HepG2 (cell line): Measurements from ENCODE around the gene SLC11A1. TPM values are rescaled to one million over a fixed set of nuclear protein-coding genes. Genes with fewer than 3 reads are reported as not detected.

Source experiments
- ERF ChIP-seq: IDR thresholded peaks from 2 replicates; pipeline ENCODE4 v1.6.1; 2018; ENCODE audit warnings: missing biosample characterization, missing genetic modification reagents
- HOXA3 ChIP-seq: sonication (generic); formaldehyde crosslinking; IDR thresholded peaks from 2 replicates; pipeline ENCODE4 v1.5.0; 2020; ENCODE audit warnings: missing genetic modification reagents
- PRDM15 ChIP-seq: sonication (generic); formaldehyde crosslinking; IDR thresholded peaks from 2 replicates; pipeline ENCODE4 v1.4.0; 2020; ENCODE audit warnings: missing genetic modification reagents
- SMAD3 ChIP-seq: sonication (generic); formaldehyde crosslinking; IDR thresholded peaks from 2 replicates; pipeline ENCODE4 v1.4.0; 2020; ENCODE audit warnings: missing genetic modification reagents
- SMYD3 ChIP-seq: sonication (generic); formaldehyde crosslinking; IDR thresholded peaks from 2 replicates; pipeline ENCODE4 v1.8.1; 2023; ENCODE audit warnings: mild to moderate bottlenecking, missing genetic modification reagents
- STAG1 ChIP-seq: sonication (generic); formaldehyde crosslinking; IDR thresholded peaks from 2 replicates; pipeline ENCODE4 v1.4.0; 2020; ENCODE audit warnings: missing genetic modification reagents
- TP53 ChIP-seq: sonication (generic); formaldehyde crosslinking; conservative IDR thresholded peaks from 2 replicates; pipeline ENCODE4 v1.4.0; 2020; ENCODE audit warnings: missing genetic modification reagents
- ZKSCAN8 ChIP-seq: IDR thresholded peaks from 2 replicates; pipeline ENCODE4 v1.6.1; 2016; ENCODE audit warnings: borderline replicate concordance, missing genetic modification reagents, missing compliant biosample characterization
- ZNF136 ChIP-seq: sonication (generic); formaldehyde crosslinking; IDR thresholded peaks from 2 replicates; pipeline ENCODE4 v1.8.1; 2022; ENCODE audit warnings: low read depth, mild to moderate bottlenecking, moderate library complexity, missing genetic modification reagents
- ZNF282 ChIP-seq: fragments of 450-650 bp; IDR thresholded peaks from 2 replicates; pipeline ENCODE4 v1.6.1; 2018; ENCODE audit not compliant: partially characterized antibody
- ZNF605 ChIP-seq: sonication (generic); formaldehyde crosslinking; IDR thresholded peaks from 2 replicates; pipeline ENCODE4 v1.8.0; 2022; ENCODE audit warnings: mild to moderate bottlenecking, missing genetic modification reagents
- ZNF839 ChIP-seq: sonication (generic); formaldehyde crosslinking; IDR thresholded peaks from 2 replicates; pipeline ENCODE4 v1.4.0; 2020; ENCODE audit warnings: missing genetic modification reagents, mild to moderate bottlenecking, borderline replicate concordance
- ZNF883 ChIP-seq: sonication (generic); formaldehyde crosslinking; IDR thresholded peaks from 2 replicates; pipeline ENCODE4 v1.5.1; 2020; ENCODE audit warnings: mild to moderate bottlenecking, missing genetic modification reagents; ENCODE audit errors: not compliant biosample characterization
- ZSCAN25 ChIP-seq: sonication (generic); formaldehyde crosslinking; IDR thresholded peaks from 2 replicates; pipeline ENCODE4 v1.8.0; 2022; ENCODE audit warnings: mild to moderate bottlenecking, missing genetic modification reagents
- polyA plus RNA-seq, 8 experiments: library from polyadenylated mRNA; depleted of rRNA in 3 of 8; stranded (reverse) in 7 of 8; unstranded in 1 of 8; fragments of >200 nt; fragmentation: Illumina TruSeq in 4 of 8; extraction: Trizol in 4 of 8; gene quantifications; 2 replicates each; pipeline versions ENCODE4 v1.2.1 to v1.2.3, GENCODE V29; 2011 to 2016; ENCODE audit warnings: low read depth in 4 of 8, missing spikeins in 1 of 8, mixed read lengths in 1 of 8; ENCODE audit not compliant: insufficient read depth in 1 of 8
- total RNA-seq, 5 experiments: library from RNA; depleted of rRNA; stranded (reverse); fragments of >200 nt; fragmentation: Illumina TruSeq; extraction: Trizol; gene quantifications; 2 replicates each; pipeline ENCODE4 v1.2.3, GENCODE V29; 2016; ENCODE audit warnings: low read depth in 1 of 5
- TF ChIP-seq, protein P1 (sequence below), 2 experiments: sonication (generic) in 1 of 2; formaldehyde crosslinking in 1 of 2; IDR thresholded peaks; 2 replicates each; pipeline versions ENCODE4 v1.4.0 to v1.6.1; 2018 to 2020; ENCODE audit warnings: missing genetic modification reagents in 2 of 2, borderline replicate concordance in 1 of 2, low read depth in 1 of 2, mild to moderate bottlenecking in 1 of 2, missing biosample characterization in 1 of 2
- TF ChIP-seq, protein P2 (sequence below): sonication (generic); formaldehyde crosslinking; IDR thresholded peaks from 2 replicates; pipeline ENCODE4 v1.4.0; 2020; ENCODE audit warnings: mild to moderate bottlenecking, missing genetic modification reagents
- TF ChIP-seq, protein P3 (sequence below): IDR thresholded peaks from 2 replicates; pipeline ENCODE4 v1.6.1; 2016; ENCODE audit warnings: control low read depth

The SLC11A1 gene
- total and polyA plus RNA-seq, 2 of the 13 experiments (the other 11 are each of a cell fraction or from before 2014, with no cell fraction given) = 0.33 to 2.3 TPM

GRCh38 chr2:218406209-218406948, 24.3 kb downstream of the SLC11A1 start (continued):
- peak; percentile 95 for TF ChIP-seq ZSCAN25 (CRISPR knock-in tag)
- TF ChIP-seq, protein P1, sequence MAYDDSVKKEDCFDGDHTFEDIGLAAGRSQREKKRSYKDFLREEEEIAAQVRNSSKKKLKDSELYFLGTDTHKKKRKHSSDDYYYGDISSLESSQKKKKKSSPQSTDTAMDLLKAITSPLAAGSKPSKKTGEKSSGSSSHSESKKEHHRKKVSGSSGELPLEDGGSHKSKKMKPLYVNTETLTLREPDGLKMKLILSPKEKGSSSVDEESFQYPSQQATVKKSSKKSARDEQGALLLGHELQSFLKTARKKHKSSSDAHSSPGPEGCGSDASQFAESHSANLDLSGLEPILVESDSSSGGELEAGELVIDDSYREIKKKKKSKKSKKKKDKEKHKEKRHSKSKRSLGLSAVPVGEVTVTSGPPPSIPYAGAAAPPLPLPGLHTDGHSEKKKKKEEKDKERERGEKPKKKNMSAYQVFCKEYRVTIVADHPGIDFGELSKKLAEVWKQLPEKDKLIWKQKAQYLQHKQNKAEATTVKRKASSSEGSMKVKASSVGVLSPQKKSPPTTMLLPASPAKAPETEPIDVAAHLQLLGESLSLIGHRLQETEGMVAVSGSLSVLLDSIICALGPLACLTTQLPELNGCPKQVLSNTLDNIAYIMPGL (CRISPR knock-in tag; IDR thresholded peaks at IDR 0.05; ENCODE audit: borderline replicate concordance in 1 of 2, low read depth in 1 of 2) = peak; percentile 87 to 93
- peak; percentile 86 for TF ChIP-seq ZNF839 (CRISPR knock-in tag)
- TF ChIP-seq, protein P2, sequence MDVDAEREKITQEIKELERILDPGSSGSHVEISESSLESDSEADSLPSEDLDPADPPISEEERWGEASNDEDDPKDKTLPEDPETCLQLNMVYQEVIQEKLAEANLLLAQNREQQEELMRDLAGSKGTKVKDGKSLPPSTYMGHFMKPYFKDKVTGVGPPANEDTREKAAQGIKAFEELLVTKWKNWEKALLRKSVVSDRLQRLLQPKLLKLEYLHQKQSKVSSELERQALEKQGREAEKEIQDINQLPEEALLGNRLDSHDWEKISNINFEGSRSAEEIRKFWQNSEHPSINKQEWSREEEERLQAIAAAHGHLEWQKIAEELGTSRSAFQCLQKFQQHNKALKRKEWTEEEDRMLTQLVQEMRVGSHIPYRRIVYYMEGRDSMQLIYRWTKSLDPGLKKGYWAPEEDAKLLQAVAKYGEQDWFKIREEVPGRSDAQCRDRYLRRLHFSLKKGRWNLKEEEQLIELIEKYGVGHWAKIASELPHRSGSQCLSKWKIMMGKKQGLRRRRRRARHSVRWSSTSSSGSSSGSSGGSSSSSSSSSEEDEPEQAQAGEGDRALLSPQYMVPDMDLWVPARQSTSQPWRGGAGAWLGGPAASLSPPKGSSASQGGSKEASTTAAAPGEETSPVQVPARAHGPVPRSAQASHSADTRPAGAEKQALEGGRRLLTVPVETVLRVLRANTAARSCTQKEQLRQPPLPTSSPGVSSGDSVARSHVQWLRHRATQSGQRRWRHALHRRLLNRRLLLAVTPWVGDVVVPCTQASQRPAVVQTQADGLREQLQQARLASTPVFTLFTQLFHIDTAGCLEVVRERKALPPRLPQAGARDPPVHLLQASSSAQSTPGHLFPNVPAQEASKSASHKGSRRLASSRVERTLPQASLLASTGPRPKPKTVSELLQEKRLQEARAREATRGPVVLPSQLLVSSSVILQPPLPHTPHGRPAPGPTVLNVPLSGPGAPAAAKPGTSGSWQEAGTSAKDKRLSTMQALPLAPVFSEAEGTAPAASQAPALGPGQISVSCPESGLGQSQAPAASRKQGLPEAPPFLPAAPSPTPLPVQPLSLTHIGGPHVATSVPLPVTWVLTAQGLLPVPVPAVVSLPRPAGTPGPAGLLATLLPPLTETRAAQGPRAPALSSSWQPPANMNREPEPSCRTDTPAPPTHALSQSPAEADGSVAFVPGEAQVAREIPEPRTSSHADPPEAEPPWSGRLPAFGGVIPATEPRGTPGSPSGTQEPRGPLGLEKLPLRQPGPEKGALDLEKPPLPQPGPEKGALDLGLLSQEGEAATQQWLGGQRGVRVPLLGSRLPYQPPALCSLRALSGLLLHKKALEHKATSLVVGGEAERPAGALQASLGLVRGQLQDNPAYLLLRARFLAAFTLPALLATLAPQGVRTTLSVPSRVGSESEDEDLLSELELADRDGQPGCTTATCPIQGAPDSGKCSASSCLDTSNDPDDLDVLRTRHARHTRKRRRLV (CRISPR knock-in tag) = 0 out of 2 replicates have a peak, but pooled peaks have one; percentile 46
- peak; percentile 92 for TF ChIP-seq STAG1
- TF ChIP-seq ZNF136 (CRISPR knock-in tag) = no peak
- TF ChIP-seq ZKSCAN8 (CRISPR knock-in tag) = peak; percentile 41
- peak; percentile 89; the same call in 1 of the 2 replicates for TF ChIP-seq ERF
- TF ChIP-seq, protein P3, sequence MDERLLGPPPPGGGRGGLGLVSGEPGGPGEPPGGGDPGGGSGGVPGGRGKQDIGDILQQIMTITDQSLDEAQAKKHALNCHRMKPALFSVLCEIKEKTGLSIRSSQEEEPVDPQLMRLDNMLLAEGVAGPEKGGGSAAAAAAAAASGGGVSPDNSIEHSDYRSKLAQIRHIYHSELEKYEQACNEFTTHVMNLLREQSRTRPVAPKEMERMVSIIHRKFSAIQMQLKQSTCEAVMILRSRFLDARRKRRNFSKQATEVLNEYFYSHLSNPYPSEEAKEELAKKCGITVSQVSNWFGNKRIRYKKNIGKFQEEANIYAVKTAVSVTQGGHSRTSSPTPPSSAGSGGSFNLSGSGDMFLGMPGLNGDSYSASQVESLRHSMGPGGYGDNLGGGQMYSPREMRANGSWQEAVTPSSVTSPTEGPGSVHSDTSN (CRISPR knock-in tag) = no peak
- no peak for TF ChIP-seq ZNF282
- 0 out of 2 replicates have a peak, but pooled peaks have one; percentile 35 for TF ChIP-seq PRDM15 (CRISPR knock-in tag)
- no peak for TF ChIP-seq TP53 (CRISPR knock-in tag)
- no peak for TF ChIP-seq SMYD3 (CRISPR knock-in tag)
- peak; percentile 80; the same call in 1 of the 2 replicates for TF ChIP-seq HOXA3
- TF ChIP-seq ZNF605 (CRISPR knock-in tag) = no peak
- TF ChIP-seq SMAD3 (CRISPR knock-in tag) = peak; percentile 79
- no peak for TF ChIP-seq ZNF883 (CRISPR knock-in tag)
